H1 (cell line): ENCODE data around the gene ZNF581. TPM values are rescaled to one million over a fixed set of nuclear protein-coding genes. Genes with fewer than 3 reads are reported as not detected.

Experiments
- CBX8 ChIP-seq: fragments of 300-800, 300-1000 bp; sonication (generic); IDR thresholded peaks from 2 replicates; pipeline ENCODE4 v1.7.1; 2016; ENCODE audit warnings: low read depth, low read length, borderline replicate concordance
- CTCF ChIP-seq, 3 experiments: IDR thresholded peaks; 1 replicate in 2 of 3; 2 replicates in 1 of 3; pipeline versions ENCODE4 v1.5.1 to v1.6.1; 2011; ENCODE audit warnings: low read length in 3 of 3, mild to moderate bottlenecking in 3 of 3, inconsistent platforms in 2 of 3, low read depth in 1 of 3, moderate library complexity in 1 of 3; ENCODE audit not compliant: insufficient read depth in 1 of 3; ENCODE audit errors: control extremely low read depth in 1 of 3
- EZH2 ChIP-seq: fragments of 200-600 bp; sonication (generic); IDR thresholded peaks from 2 replicates; pipeline ENCODE4 v1.7.1; 2012; ENCODE audit warnings: low read depth, mild to moderate bottlenecking, moderate library complexity, low read length, inconsistent platforms; ENCODE audit not compliant: severe bottlenecking
- GABPA ChIP-seq: IDR thresholded peaks from 2 replicates; pipeline ENCODE4 v1.6.1; 2011; ENCODE audit warnings: mild to moderate bottlenecking, low read length, moderate library complexity, borderline replicate concordance; ENCODE audit not compliant: insufficient read depth
- GTF2F1 ChIP-seq: IDR thresholded peaks from 2 replicates; pipeline ENCODE4 v1.6.1; 2012; ENCODE audit warnings: low read depth, low read length, improper control_type of control experiment, borderline replicate concordance
- HDAC6 ChIP-seq: IDR thresholded peaks from one replicate; pipeline ENCODE4 v1.7.1; 2012; ENCODE audit warnings: low read depth, mild to moderate bottlenecking, inconsistent platforms, low read length, moderate library complexity
- JUN ChIP-seq: IDR thresholded peaks from 2 replicates; pipeline ENCODE4 v1.6.1; 2011; ENCODE audit warnings: low read depth, mild to moderate bottlenecking, improper control_type of control experiment, low read length
- JUND ChIP-seq: IDR thresholded peaks from 2 replicates; pipeline ENCODE4 v1.6.1; 2011; ENCODE audit warnings: mild to moderate bottlenecking, improper control_type of control experiment, low read length
- KDM5A ChIP-seq: fragments of 200-600 bp; IDR thresholded peaks from 2 replicates; pipeline ENCODE4 v1.7.1; 2012; ENCODE audit warnings: mild to moderate bottlenecking, low read length, inconsistent platforms, mixed read lengths
- MAFK ChIP-seq: IDR thresholded peaks from 2 replicates; pipeline ENCODE4 v1.6.1; 2012; ENCODE audit warnings: low read depth, mild to moderate bottlenecking, improper control_type of control experiment, low read length
- MAX ChIP-seq: IDR thresholded peaks from 2 replicates; pipeline ENCODE4 v1.6.1; 2012; ENCODE audit warnings: inconsistent platforms
- POLR2AphosphoS5 ChIP-seq: IDR thresholded peaks from 2 replicates; pipeline ENCODE4 v1.6.1; 2011; ENCODE audit warnings: low read depth, low read length
- POU5F1 ChIP-seq: IDR thresholded peaks from 2 replicates; pipeline ENCODE4 v1.6.1; 2011; ENCODE audit warnings: low read depth, mild to moderate bottlenecking, low read length, moderate library complexity
- RAD21 ChIP-seq, 2 experiments: IDR thresholded peaks in 1 of 2; conservative IDR thresholded peaks in 1 of 2; 2 replicates each; pipeline ENCODE4 v1.6.1; 2011; ENCODE audit warnings: low read depth in 2 of 2, low read length in 2 of 2, improper control_type of control experiment in 1 of 2, inconsistent platforms in 1 of 2, mild to moderate bottlenecking in 1 of 2, moderate library complexity in 1 of 2
- SIX5 ChIP-seq: IDR thresholded peaks from 2 replicates; pipeline ENCODE4 v1.6.1; 2011; ENCODE audit warnings: mild to moderate bottlenecking, low read depth, low read length
- SP2 ChIP-seq: IDR thresholded peaks from 2 replicates; pipeline ENCODE4 v1.6.1; 2012; ENCODE audit warnings: mild to moderate bottlenecking, low read length, inconsistent platforms
- SRF ChIP-seq: IDR thresholded peaks from 2 replicates; pipeline ENCODE4 v1.6.1; 2011; ENCODE audit warnings: mild to moderate bottlenecking, low read depth, low read length, moderate library complexity
- TBP ChIP-seq: IDR thresholded peaks from 2 replicates; pipeline ENCODE4 v1.6.1; 2011; ENCODE audit warnings: low read depth, low read length, improper control_type of control experiment
- TCF12 ChIP-seq: IDR thresholded peaks from 2 replicates; pipeline ENCODE4 v1.6.1; 2011; ENCODE audit warnings: low read depth, mild to moderate bottlenecking, low read length
- TEAD4 ChIP-seq: IDR thresholded peaks from 2 replicates; pipeline ENCODE4 v1.6.1; 2012; ENCODE audit warnings: low read depth, low read length, inconsistent platforms, mixed read lengths
- USF2 ChIP-seq: IDR thresholded peaks from 2 replicates; pipeline ENCODE4 v1.6.1; 2011; ENCODE audit warnings: low read length, improper control_type of control experiment
- polyA plus RNA-seq, 7 experiments: library from polyadenylated mRNA; depleted of rRNA in 3 of 7; stranded (reverse) in 5 of 7; unstranded in 2 of 7; fragments of >200 nt in 5 of 7; fragments of 200-250 nt in 2 of 7; gene quantifications; 1 replicate in 5 of 7; 2 replicates in 1 of 7; 4 replicates in 1 of 7; pipeline versions ENCODE4 v1.2.1 to v1.2.3, GENCODE V29; 2011 to 2013; ENCODE audit warnings: missing spikeins in 2 of 7, mixed read lengths in 2 of 7
- total RNA-seq: library from RNA; stranded (reverse); fragmentation: NEBNext Ultra II Directional; extraction: Animal tissue kit (Norgen Biotek cat#: 25700); gene quantifications from 2 replicates; pipeline ENCODE4 v1.2.1, GENCODE V29; 2021

Gene ZNF581
- total and polyA plus RNA-seq, 2 of the 8 experiments (the other 6 are each of a cell fraction or from before 2014, with no cell fraction given): 73.0 to 76.1 TPM

DNA sequence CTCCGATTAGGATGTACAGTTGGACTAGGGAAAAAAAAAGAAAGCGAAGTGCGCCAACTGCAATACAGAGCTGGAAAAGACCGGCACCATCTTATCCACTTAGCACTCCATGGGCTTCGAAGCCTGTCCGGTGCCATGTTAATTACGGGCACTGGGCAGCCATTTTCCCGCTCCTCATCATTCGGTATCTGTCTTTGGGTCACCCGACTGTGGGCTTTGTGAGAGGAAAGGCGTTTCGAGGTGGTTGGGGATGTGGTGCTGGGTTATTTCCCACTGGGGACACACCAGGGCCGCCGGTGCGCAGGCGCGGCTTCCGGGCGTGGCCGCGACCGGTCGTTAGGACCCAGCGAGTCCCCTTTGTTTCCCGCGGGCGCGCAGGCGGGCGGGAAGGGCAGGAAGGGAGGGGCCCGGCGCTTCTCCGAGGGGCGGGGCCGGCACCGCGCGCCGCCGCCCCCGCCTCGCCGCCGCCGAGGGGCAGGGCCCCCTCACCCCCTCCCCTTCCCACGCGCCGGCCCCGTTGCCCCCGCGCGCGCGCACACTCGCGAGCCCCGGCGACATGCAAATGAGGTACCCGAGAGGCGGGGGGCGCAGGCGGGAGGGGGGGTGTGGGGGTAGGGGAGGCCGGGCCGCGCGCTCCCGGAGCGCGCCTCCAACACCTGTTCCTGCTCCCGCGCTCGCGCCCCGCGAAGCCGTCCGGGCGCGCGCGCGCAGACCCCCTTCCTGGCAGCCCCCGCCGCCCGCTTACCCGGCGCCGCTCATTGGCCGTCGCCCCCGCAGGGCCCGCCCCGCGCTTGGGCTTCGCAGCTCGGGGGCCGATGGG lies 43.4 kb upstream of the ZNF581 start, which contains the start of gene ZNF524 (continued):
- TF ChIP-seq CBX8 (no peak), SRF (no peak), MAX (peak; percentile 32), POU5F1 (no peak), TCF12 (no peak), GTF2F1 (no peak), USF2 (no peak), SIX5 (no peak; the same call in 1 of the 2 replicates), MAFK (no peak), POLR2AphosphoS5 (peak; percentile 66; the same call in 1 of the 2 replicates), HDAC6 (no peak), TEAD4 (no peak), TBP (peak; percentile 50), EZH2 (no peak), SP2 (no peak), JUND (no peak), GABPA (no peak), RAD21 (IDR thresholded peaks at IDR 0.05 in 1 of 2, conservative IDR thresholded peaks at IDR 0.05 in 1 of 2; ENCODE audit: low read depth in 2 of 2, low read length in 2 of 2) (no peak), JUN (0 out of 2 replicates have a peak, but pooled peaks have one; percentile 14), KDM5A (peak; percentile 51), CTCF (IDR thresholded peaks at IDR 0.05; ENCODE audit: control extremely low read depth in 1 of 3, insufficient read depth in 1 of 3, low read depth in 1 of 3, low read length in 3 of 3) (no peak)
